Naive thymus-derived CD4-positive, alpha-beta T cell (primary cell): ENCODE data around the gene SNORC. TPM values are rescaled to one million over a fixed set of nuclear protein-coding genes. Genes with fewer than 3 reads are reported as not detected.
A peak's percentile ranks its signal among the peaks of the same experiment; 100 is the strongest.

ENCODE experiments used
- ATAC-seq: fragments of 150-1000 bp; cut with Tn5 transposase; 2 replicates; pipeline ENCODE4 v1.10.0; 2021; ENCODE audit warnings: mild to moderate bottlenecking, moderate library complexity
- CTCF ChIA-PET: fragments of 350-600 bp; sonication (Branson Sonifier 250); formaldehyde crosslinking; loops from one replicate; lab custom pipeline; 2021; ENCODE audit warnings: antibody characterized with exemption; lab: Charles Lee
- POLR2A ChIA-PET: fragments of 350-600 bp; sonication (Branson Sonifier 250); formaldehyde crosslinking; loops from one replicate; lab custom pipeline; 2021; ENCODE audit warnings: antibody characterized with exemption, inconsistent platforms; lab: Charles Lee
- DNase-seq, 9 donors: peaks; one replicate each; pipeline versions ENCODE4 v3.0.0 to v3.0.0-alpha.2; 2020 to 2022; ENCODE audit warnings: mixed read lengths in 1 of 9
- H3K27ac ChIP-seq: one replicate; pipeline ENCODE4 v1.7.0; 2013; ENCODE audit warnings: mild to moderate bottlenecking, low read depth, low read length, moderate library complexity
- H3K27me3 ChIP-seq, 2 donors: one replicate each; pipeline ENCODE4 v1.7.0; 2013; ENCODE audit warnings: low read length in 2 of 2, mild to moderate bottlenecking in 2 of 2, moderate library complexity in 2 of 2; ENCODE audit not compliant: control insufficient read depth in 2 of 2, insufficient read depth in 2 of 2
- H3K36me3 ChIP-seq, 3 experiments: 1 replicate in 2 of 3; 2 replicates in 1 of 3; pipeline ENCODE4 v1.7.0; 2013; ENCODE audit warnings: low read length in 3 of 3, mild to moderate bottlenecking in 3 of 3, moderate library complexity in 1 of 3; ENCODE audit not compliant: insufficient read depth in 3 of 3, control insufficient read depth in 2 of 3
- H3K4me1 ChIP-seq, 2 donors: one replicate each; pipeline ENCODE4 v1.7.0; 2013; ENCODE audit warnings: low read length in 2 of 2, mild to moderate bottlenecking in 2 of 2, moderate library complexity in 1 of 2; ENCODE audit not compliant: control insufficient read depth in 2 of 2, insufficient read depth in 2 of 2
- H3K4me3 ChIP-seq: 2 replicates; pipeline ENCODE4 v1.7.0; 2013; ENCODE audit warnings: mild to moderate bottlenecking, low read length
- H3K9me3 ChIP-seq, 3 experiments: 1 replicate in 2 of 3; 2 replicates in 1 of 3; pipeline ENCODE4 v1.7.0; 2013; ENCODE audit warnings: low read length in 3 of 3; ENCODE audit not compliant: control insufficient read depth in 2 of 3
- H3K27ac Mint-ChIP-seq, 9 donors: one replicate each; pipeline ENCODE4 v1.8.0; 2020 to 2022; ENCODE audit warnings: mixed read lengths in 9 of 9, mild to moderate bottlenecking in 8 of 9, moderate library complexity in 5 of 9, inconsistent platforms in 2 of 9
- H3K27me3 Mint-ChIP-seq, 5 donors: one replicate each; pipeline ENCODE4 v1.8.0; 2021 to 2022; ENCODE audit warnings: mixed read lengths in 5 of 5, mild to moderate bottlenecking in 1 of 5
- H3K36me3 Mint-ChIP-seq, 5 donors: one replicate each; pipeline ENCODE4 v1.8.0; 2020 to 2022; ENCODE audit warnings: mixed read lengths in 5 of 5, mild to moderate bottlenecking in 3 of 5, inconsistent platforms in 1 of 5
- H3K4me1 Mint-ChIP-seq, 7 donors: one replicate each; pipeline ENCODE4 v1.8.0; 2020 to 2022; ENCODE audit warnings: mixed read lengths in 7 of 7, mild to moderate bottlenecking in 3 of 7, inconsistent platforms in 1 of 7
- H3K4me3 Mint-ChIP-seq, 10 donors: one replicate each; pipeline ENCODE4 v1.8.0; 2020 to 2022; ENCODE audit warnings: mild to moderate bottlenecking in 10 of 10, mixed read lengths in 10 of 10, moderate library complexity in 6 of 10, inconsistent platforms in 2 of 10
- H3K9me3 Mint-ChIP-seq, 11 donors: one replicate each; pipeline ENCODE4 v1.8.0; 2020 to 2022; ENCODE audit warnings: mixed read lengths in 11 of 11, mild to moderate bottlenecking in 4 of 11, inconsistent platforms in 1 of 11, moderate library complexity in 1 of 11
- intact Hi-C, 2 donors: fragments of 100-400 bp; cut with micrococcal nuclease; formaldehyde crosslinking; loops; one replicate each; pipeline ENCODE4 v1.15.1; 2023
- polyA plus RNA-seq, 2 donors: library from polyadenylated mRNA; unstranded; fragments of 300-500 nt; fragmentation: Illumina TruSeq; gene quantifications; one replicate each; pipeline ENCODE4 v1.2.3, GENCODE V29; 2021
- total RNA-seq, 6 experiments: library from RNA in 5 of 6; stranded (reverse) in 5 of 6; gene quantifications; 1 replicate in 5 of 6; 2 replicates in 1 of 6; pipeline ENCODE4 v1.2.3 and lab custom pipeline; 2021 to 2026

SNORC gene
- total and polyA plus RNA-seq, 7 experiments from 2014 or later = 1.2 to 3.6 (median 1.6) TPM; not detected in 2

DNA sequence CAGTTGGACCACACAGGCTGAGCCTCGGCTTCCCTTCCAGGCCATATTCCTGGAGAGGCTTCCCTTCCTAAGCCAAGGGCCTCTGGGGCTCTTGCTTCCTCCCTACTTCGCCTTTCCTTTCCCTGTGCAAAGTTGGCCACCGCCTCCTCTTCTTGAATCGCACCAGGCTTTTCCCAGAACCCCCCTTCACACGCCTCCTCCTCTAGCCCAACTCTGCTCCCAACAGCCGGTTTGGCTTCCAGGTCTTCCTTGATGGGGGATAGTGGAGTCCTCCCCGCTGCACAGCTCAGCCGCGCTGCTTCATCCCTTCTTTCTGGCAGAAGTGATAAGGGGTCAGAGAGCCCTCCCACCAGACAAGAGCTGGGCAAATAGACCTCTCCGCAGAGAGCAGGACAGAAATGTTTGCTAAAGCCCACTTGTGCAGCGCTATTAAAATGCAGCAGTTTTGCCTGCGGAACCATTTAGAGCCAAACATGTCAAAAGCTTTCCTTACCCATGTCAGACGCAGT lies 56.4 kb downstream of the SNORC start:
- H3K4me1 ChIP-seq = no peaks in the 10 kb centered on the region
- DNase-seq (no peak), ATAC-seq (no peak)
- H3K27me3 ChIP-seq = peaks cover 0 to 7% of the 10 kb centered on the region in 2 donors
- Mint-ChIP-seq H3K36me3 (peaks cover 0 to 2% (median 0%) of the 10 kb centered on the region in 5 donors), H3K9me3 (peaks cover 0 to 6% (median 2%) of the 10 kb centered on the region in 11 donors), H3K27ac (no peak overlapping the region), H3K4me3 (peak overlapping the region; percentile 39 to 84 (median 65)), H3K27me3 (peaks cover 52 to 61% (median 58%) of the 10 kb centered on the region in 5 donors), H3K4me1 (peaks cover 0 to 23% (median 17%) of the 10 kb centered on the region in 7 donors)
- H3K36me3 ChIP-seq = no peaks in the 10 kb centered on the region
- H3K4me3 ChIP-seq = no peak overlapping the region
- intact Hi-C loops = no loop called here
- H3K27ac ChIP-seq = no peak overlapping the region
- CTCF ChIA-PET = no interaction called here
- POLR2A ChIA-PET = no interaction called here
- no peaks in the 10 kb centered on the region for H3K9me3 ChIP-seq

DNA sequence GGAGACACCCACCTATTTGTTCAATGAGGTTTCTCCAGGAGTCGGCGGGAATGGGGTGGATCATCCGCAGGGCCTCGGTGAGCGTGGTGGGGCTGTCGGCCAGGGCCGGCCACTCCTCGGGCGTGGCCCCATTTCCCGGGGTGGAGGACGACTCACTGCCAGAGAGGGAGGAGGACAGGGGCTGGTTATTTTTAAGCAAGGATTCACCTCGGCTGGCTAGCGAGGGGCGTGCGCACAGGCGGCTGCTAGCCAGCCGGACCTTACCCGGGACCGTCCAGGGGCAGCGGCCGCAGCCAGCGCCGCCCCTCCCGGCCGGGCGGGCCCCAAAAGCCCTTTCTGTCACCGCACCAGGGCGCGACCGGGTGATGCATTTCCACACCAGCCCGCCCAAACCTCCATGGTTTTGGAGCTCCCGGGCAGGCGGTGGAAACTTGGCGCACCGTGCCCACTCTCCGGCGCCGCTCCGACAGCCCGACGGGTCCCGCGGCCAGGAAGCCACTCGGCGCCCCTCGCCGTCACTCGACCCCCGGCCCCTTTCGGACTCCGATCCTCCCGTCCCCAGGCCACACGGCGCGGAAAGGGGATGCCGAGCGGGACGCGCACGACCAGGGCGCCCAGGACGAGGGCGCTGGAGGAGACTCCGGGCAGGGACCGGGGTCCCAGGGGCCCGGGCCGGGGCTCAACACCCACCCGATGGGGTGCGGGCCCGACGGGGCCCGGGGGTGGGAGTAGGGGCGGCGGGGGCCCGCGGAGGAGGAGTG lies 57.1 kb downstream of the SNORC start:
- Histone ChIP-seq H3K4me3 (no peak overlapping the region), H3K27ac (no peak overlapping the region), H3K4me1 (no peaks in the 10 kb centered on the region), H3K36me3 (no peaks in the 10 kb centered on the region), H3K9me3 (no peaks in the 10 kb centered on the region), H3K27me3 (peaks cover 0 to 7% of the 10 kb centered on the region in 2 donors)
- POLR2A ChIA-PET = no interaction called here
- peaks cover 0 to 2% (median 0%) of the 10 kb centered on the region in 5 donors for H3K36me3 Mint-ChIP-seq
- peaks cover 0 to 23% (median 17%) of the 10 kb centered on the region in 7 donors for H3K4me1 Mint-ChIP-seq
- H3K4me3 Mint-ChIP-seq = peak overlapping the region; percentile 39 to 84 (median 65)
- H3K27me3 Mint-ChIP-seq = peaks cover 57 to 67% (median 60%) of the 10 kb centered on the region in 5 donors
- intact Hi-C loops = no loop called here
- CTCF ChIA-PET = no interaction called here
- H3K27ac Mint-ChIP-seq = peak overlapping the region in 1 of 9 donors; percentile 56
- peaks cover 0 to 6% (median 2%) of the 10 kb centered on the region in 11 donors for H3K9me3 Mint-ChIP-seq
- DNase-seq (no peak), ATAC-seq (no peak)

DNA sequence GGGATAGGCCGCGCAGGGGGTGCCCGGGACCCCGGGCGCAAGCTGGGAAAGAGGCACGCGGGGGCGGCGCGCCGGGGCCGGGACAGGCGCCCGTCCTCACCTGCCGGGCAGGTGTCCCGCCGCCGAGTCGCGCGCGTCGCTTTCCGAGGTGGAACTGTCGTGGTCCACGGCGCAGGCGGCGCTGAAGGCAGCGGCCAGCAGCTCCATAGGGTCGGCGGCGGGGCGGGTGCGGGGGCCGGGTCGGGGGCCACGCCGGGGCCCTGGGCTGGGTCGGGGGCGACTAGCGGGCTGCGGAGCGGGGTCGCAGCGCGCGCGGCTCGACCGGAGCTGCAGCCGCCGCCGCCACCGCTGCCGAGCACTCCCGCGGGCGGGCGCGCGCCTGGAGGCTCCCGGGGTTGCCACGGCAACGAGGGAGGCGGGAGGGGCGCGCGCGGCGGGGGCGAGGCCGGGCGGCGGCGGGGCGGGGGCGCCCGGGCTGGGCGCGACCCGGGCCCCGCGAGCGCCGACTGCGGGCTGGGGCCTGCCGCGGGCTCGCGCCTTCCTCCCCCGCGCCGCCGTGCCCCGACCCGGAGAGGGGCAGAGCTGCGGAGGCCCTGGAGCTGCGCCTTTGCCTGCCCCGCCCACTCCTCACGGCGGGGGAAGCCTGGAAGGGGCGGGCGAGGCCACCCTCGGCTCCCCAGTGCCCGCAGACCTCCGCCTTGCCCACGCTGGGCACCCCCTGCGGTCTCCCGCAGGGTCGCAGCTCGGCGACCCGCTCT lies 57.9 kb downstream of the SNORC start:
- ATAC-seq (peak; percentile 41), DNase-seq (peak in 2 of 9 donors; percentile 11 to 30)
- Histone ChIP-seq H3K36me3 (no peaks in the 10 kb centered on the region), H3K4me1 (no peaks in the 10 kb centered on the region), H3K9me3 (no peaks in the 10 kb centered on the region), H3K27ac (no peak overlapping the region), H3K4me3 (no peak overlapping the region), H3K27me3 (peaks cover 0 to 7% of the 10 kb centered on the region in 2 donors)
- CTCF ChIA-PET = no interaction called here
- POLR2A ChIA-PET = no interaction called here
- Mint-ChIP-seq H3K4me1 (peaks cover 0 to 23% (median 17%) of the 10 kb centered on the region in 7 donors), H3K9me3 (peaks cover 0 to 6% (median 2%) of the 10 kb centered on the region in 11 donors), H3K36me3 (peaks cover 0 to 2% (median 0%) of the 10 kb centered on the region in 5 donors), H3K4me3 (peak overlapping the region in 2 of 10 donors; percentile 8 to 84), H3K27me3 (peaks cover 57 to 71% (median 64%) of the 10 kb centered on the region in 5 donors), H3K27ac (no peak overlapping the region)
- intact Hi-C loops = no loop called here

Other genes starting within 250 kb of the SNORC start
- gene EFHD1, start 236.7 kb upstream of the SNORC start, total RNA-seq = 1 to 10 TPM in 4 of 5 experiments, under 1 TPM in 1; 0.70 to 2.9 (median 2.1) TPM
- 1 to 10 TPM; 3.1 to 4.4 TPM for gene EFHD1, start 236.7 kb upstream of the SNORC start, polyA plus RNA-seq
- 10 to 100 TPM; 70.7 to 82.8 (median 79.8) TPM for gene GIGYF2, start 172.9 kb upstream of the SNORC start, total RNA-seq
- 10 to 100 TPM; 25.3 to 29.9 TPM for gene GIGYF2, start 172.9 kb upstream of the SNORC start, polyA plus RNA-seq
- gene KCNJ13, start 93.7 kb upstream of the SNORC start, total RNA-seq = not detected
- gene KCNJ13, start 93.7 kb upstream of the SNORC start, polyA plus RNA-seq = under 1 TPM in 1 of 2 donors, not detected in 1; 0.50 TPM
- gene NGEF, start 143.0 kb downstream of the SNORC start, total RNA-seq = not detected
- not detected for gene NGEF, start 143.0 kb downstream of the SNORC start, polyA plus RNA-seq
- not detected for gene NEU2, start 162.4 kb downstream of the SNORC start, total RNA-seq
- not detected for gene NEU2, start 162.4 kb downstream of the SNORC start, polyA plus RNA-seq
- gene INPP5D, start 190.1 kb downstream of the SNORC start, total RNA-seq = 100 to 1,000 TPM; 106 to 232 (median 126) TPM
- gene INPP5D, start 190.1 kb downstream of the SNORC start, polyA plus RNA-seq = 100 to 1,000 TPM in 1 of 2 donors, 10 to 100 TPM in 1; 41.0 to 122 TPM